ENCODE measurements around the gene SLIT1.
"Not testable (repeated sequence)": the region's sequence is repeated elsewhere in the genome, so short reads cannot be mapped to it uniquely, and the experiment has no call there.

The SLIT1 gene

GRCh38 chr10:97039538-97040247, 146.1 kb downstream of the SLIT1 start:
- no peak for DNase-seq

- DNase-seq, result no peak
Observed at GRCh38 chr10:97038688-97039087, 147.1 kb downstream of the SLIT1 start.

GRCh38 chr10:97037365-97038361, 148.1 kb downstream of the SLIT1 start:
- peak; percentile 77 for DNase-seq

- no peak for DNase-seq
Observed at GRCh38 chr10:97034958-97035769, 150.6 kb downstream of the SLIT1 start.

GRCh38 chr10:97034301-97034700, 151.5 kb downstream of the SLIT1 start:
- no peak for DNase-seq

- DNase-seq, result not testable (repeated sequence)
Observed at GRCh38 chr10:97033841-97034240, 151.9 kb downstream of the SLIT1 start.

- no peak for DNase-seq
Observed at GRCh38 chr10:97032624-97033023, 153.1 kb downstream of the SLIT1 start.

GRCh38 chr10:97031459-97031858, 154.3 kb downstream of the SLIT1 start:
- DNase-seq, result no peak

GRCh38 chr10:97030894-97031293, 154.9 kb downstream of the SLIT1 start:
- no peak for DNase-seq

GRCh38 chr10:97029271-97029670, 156.5 kb downstream of the SLIT1 start:
- DNase-seq, result no peak

GRCh38 chr10:97028832-97029178, 157.0 kb downstream of the SLIT1 start:
- no peak for DNase-seq

- no peak for DNase-seq
Observed at GRCh38 chr10:97028126-97028831, 157.5 kb downstream of the SLIT1 start.

- DNase-seq, result peak; percentile 5
Observed at GRCh38 chr10:97025613-97026242, 160.0 kb downstream of the SLIT1 start.

GRCh38 chr10:97024168-97025073, 161.3 kb downstream of the SLIT1 start:
- no peak for DNase-seq

GRCh38 chr10:97023401-97024167, 162.2 kb downstream of the SLIT1 start:
- DNase-seq, result no peak

- DNase-seq, result no peak
Observed at GRCh38 chr10:97022616-97023015, 163.1 kb downstream of the SLIT1 start.

GRCh38 chr10:97020452-97021400, 165.0 kb downstream of the SLIT1 start:
- DNase-seq, result no peak

- DNase-seq, result no peak
Observed at GRCh38 chr10:97019213-97019844, 166.4 kb downstream of the SLIT1 start.
